Cardiac septum (tissue), 1 donor: ENCODE measurements around the gene DPM1. TPM values are rescaled to one million over a fixed set of nuclear protein-coding genes. Genes with fewer than 3 reads are reported as not detected.

Source experiments
- DNase-seq: peaks from one replicate; pipeline ENCODE4 v3.0.0-alpha.2; 2020; ENCODE audit warnings: low spot score
- intact Hi-C: fragments of 100-400 bp; cut with DNase I; formaldehyde crosslinking; loops from one replicate; pipeline ENCODE4 v1.14.0; 2022
- total RNA-seq: library from RNA; stranded (reverse); fragmentation: NEBNext Ultra II Directional; extraction: Animal tissue kit (Norgen Biotek cat#: 25700); gene quantifications from one replicate; pipeline ENCODE4 v1.2.1, GENCODE V29; 2021
- donor health status: DM: no; HTN: no; CAD: no.

Gene DPM1
- total RNA-seq, 1 donor from 2014 or later: 48.6 TPM

GRCh38 chr20:50932691-50933280 is 25.5 kb downstream of the DPM1 start:
- intact Hi-C loops: loop anchor here (5.0 kb wide), 1 partner anchor 115 kb away; no protein-coding TSS in a partner anchor
- no peak for DNase-seq

- intact Hi-C loops: loop anchor here (5.0 kb wide), 1 partner anchor 115 kb away; no protein-coding TSS in a partner anchor
- DNase-seq: no peak
Observed at GRCh38 chr20:50932016-50932485, 26.3 kb downstream of the DPM1 start.

- intact Hi-C loops: loop anchor here (1.0 to 5.0 kb wide), 2 partner anchors 27 to 114 kb away; partner anchors contain the start of genes DPM1 and MOCS3
- DNase-seq: peak; percentile 95
Observed at GRCh38 chr20:50931306-50932015, 26.9 kb downstream of the DPM1 start, which contains the start of gene ADNP. TSS of gene ADNP (minus strand) at chr20:50931437. CDS start at chr20:50903996, 27,441 bp downstream.

DNA sequence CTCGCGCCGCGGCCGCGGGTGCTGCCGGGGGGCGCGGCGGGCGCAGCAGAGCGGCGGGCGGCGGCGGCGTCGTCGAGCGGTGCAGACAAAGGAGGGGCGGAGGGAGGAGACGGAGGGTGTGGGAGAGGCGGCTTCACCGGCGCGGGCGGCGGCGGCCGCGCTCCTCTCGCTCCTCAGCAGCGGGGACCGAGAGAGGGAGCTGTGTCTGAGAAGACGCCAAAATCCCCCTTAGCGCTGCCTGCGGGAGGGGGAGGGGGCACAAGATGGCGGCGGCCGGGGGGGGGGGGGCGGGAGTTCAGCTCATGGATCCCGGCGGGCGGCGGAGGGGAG is 27.4 kb downstream of the DPM1 start:
- intact Hi-C loops: loop anchor here (1.0 to 5.0 kb wide), 2 partner anchors 27 to 114 kb away; partner anchors contain the start of genes DPM1 and MOCS3
- DNase-seq: no peak

DNA sequence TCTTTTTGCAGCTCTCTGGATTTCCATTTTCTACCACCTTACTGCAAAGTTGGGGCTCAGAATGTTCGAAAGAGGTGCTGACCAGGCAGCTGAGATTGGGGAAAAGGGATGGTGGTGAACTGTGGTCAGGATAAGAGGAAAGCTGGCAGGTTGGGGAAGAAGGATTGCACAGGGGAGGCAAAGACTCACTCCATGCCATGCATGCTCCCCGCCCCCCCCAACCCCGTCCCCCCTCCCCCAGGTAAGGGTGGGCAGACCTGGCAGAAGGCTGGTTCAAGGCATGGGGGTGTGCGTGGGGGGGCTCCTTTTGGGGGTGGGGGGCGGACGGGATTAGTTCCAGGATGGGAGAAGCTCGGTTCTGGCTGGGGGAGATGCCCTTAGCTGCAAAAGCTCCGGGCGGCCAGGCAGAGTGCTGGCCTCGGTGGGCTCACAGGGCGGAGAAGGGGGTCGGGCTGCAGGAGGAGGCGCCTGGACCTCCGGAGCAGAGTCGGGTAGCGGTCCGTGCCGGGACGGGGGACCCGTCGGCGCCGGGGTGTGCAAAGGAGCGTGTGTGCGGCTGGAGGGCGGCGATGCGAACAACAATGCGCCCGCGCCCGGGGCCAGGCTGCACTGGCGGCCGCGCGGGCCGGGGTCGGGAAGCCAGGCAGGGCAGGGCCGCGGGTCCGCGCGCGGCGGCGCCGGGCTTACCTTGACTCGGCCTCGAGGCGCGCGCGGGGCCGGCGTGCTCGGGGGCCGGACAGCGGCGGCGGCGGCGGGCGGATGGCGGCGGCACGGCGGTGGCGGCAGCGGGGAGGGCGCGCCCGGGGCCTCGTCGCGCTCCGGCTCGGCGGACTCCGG is 28.0 kb downstream of the DPM1 start:
- intact Hi-C loops: loop anchor here (5.0 kb wide), 1 partner anchor 113 kb away; no protein-coding TSS in a partner anchor
- DNase-seq: no peak

DNA sequence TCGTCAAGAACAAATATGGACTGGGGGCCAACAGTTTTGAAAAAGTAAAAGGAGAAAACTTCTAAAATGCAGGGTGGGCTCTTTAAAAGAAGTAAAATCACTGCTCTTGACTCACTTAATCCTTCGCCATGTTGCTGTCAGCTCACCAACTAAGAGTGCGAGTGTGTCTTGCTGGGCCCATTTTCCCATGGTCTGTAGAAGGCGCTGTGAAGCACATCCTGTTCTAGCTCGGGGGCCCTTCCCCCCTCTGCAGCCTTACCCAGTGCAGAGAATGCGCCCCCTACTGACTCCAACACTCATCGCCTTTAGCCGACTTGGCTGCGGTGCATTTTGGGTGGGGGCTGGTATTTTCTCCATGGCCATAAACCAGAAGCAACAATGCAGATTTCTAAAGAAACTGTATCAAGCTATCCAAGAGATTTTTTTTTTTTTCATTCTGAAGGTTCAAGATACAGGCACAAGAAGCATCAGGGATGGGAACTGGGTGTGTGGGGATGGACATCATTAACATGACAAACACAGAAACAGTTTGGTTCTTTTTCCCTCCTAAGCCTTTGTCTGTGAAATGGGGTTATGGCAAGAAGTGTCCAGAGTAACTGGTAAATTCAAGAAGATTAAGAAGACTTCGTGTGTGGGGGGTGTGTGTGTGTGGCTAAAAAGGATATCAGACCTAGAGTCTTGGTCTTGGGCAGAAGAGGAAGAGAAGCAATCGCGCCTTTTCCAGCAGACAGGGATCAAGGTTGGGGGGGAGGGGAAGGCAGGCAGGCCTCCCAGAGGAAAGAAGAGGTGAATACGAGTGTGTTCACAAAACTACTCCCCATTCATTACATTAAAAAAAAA is 28.8 kb downstream of the DPM1 start:
- DNase-seq: peak; percentile 92
- intact Hi-C loops: loop anchor here (1.0 to 5.0 kb wide), 2 partner anchors 112 to 134 kb away; partner anchors contain the start of gene BCAS4

- DNase-seq: no peak
Observed at GRCh38 chr20:50928469-50928868, 29.9 kb downstream of the DPM1 start.

GRCh38 chr20:50926530-50926929 is 31.8 kb downstream of the DPM1 start:
- intact Hi-C loops: no loop called here
- no peak for DNase-seq

More at GRCh38 chr20:50928469-50928868, 29.9 kb downstream of the DPM1 start:
- intact Hi-C loops: no loop called here

DNA sequence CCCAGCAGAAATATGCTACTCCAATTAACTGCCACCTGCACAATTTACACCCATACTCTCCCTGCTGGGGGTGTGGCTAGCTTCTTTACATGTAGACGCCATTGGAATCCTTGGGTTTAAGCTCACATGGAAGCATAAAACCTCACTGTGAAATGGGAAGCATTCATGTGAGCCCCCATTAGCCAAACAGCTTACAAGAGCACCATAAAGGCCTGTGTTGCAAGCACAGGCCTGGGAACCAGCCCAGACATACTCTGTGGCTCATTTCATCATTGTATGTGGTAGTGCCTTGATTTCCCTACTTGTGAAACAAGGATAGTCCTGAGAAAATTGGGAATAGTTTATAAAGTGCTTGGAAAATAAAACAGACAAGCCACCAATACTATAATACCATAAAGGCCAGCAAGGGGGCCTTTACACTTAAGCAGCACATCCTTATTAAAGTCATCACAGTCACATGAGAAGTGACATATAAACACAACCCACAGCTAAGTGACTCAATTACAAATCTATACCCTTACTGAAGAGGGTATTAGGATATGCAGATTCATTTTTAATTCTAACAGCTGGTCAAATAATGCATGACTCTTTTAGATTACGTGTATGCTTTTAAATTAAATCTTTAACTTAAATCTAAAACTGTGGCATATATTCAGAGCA is 33.9 kb downstream of the DPM1 start:
- DNase-seq: no peak
- intact Hi-C loops: no loop called here

DNA sequence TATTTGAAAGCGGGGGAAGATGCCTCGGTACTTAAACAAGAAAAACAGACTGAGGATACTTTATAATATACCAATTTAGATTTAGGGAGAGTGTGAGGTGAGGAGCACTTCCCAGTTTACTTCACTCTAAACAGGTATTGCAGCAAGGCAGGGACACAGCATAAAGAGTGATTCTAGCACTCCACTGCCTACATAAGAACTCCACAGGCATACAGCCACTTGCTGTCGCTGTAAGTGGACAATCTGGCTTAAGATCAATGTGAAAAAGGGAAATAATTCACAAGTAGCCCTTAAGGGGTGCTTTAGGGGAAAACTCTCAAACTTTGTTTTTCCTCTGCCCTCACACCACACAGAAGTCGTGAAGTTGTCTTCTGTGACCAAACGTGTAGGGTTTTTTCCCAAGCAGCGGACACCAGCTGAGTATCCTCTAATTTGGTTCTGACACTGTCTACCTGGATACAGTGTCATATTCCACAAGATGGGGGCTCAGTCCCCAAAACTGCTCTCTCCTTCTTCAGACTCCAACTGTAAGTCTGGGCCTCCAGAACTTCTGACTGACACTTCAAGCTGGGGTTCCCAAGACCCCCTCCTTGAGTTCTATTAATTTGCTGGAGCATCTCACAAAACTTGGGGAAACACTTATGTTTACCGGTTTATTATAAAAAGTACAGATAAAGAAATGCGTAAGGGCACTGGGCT is 36.4 kb downstream of the DPM1 start:
- no peak for DNase-seq
- intact Hi-C loops: no loop called here

- DNase-seq: no peak
- intact Hi-C loops: no loop called here
Observed at GRCh38 chr20:50920997-50921396, 37.3 kb downstream of the DPM1 start.

DNA sequence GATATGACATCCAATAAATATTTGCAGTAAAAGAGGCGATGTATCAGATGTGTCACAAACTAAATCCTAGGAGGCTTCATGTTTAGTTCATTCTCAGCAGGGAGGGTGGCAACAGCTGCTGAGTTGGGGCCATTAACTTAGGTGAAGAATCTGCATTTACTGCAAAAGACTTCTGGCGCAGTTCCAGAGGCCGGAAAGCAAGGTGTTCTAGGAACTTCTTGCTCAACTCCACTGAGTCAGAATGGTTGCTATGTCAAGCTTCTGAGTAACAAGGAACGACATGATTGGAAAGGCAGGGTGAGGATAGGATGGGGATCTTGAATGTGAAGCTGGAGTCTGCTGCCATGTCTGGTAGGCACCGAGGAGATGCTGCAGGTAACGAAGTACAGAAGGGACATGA is 38.8 kb downstream of the DPM1 start:
- no peak for DNase-seq
- intact Hi-C loops: no loop called here

- no peak for DNase-seq
- intact Hi-C loops: no loop called here
Observed at GRCh38 chr20:50918403-50918802, 39.9 kb downstream of the DPM1 start.

DNA sequence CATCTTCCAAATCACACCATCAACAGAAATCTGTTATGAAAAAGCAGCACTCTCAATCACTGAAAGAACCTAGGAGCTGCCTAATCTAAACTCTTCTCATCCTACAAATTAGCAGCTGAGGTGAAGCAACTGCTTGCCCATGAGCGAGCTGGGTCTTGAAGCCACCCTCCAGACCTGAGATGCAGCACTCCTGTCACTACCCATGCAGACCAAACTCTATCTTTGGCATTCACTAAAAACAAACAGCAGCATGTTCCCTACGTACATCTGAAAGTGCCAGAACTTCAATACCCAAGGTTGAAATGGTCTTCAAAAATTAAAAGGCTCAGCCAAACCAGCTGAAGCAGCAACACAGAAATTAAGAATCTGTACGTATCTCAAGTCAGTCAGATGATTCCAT is 41.4 kb downstream of the DPM1 start:
- no peak for DNase-seq
- intact Hi-C loops: no loop called here

DNA sequence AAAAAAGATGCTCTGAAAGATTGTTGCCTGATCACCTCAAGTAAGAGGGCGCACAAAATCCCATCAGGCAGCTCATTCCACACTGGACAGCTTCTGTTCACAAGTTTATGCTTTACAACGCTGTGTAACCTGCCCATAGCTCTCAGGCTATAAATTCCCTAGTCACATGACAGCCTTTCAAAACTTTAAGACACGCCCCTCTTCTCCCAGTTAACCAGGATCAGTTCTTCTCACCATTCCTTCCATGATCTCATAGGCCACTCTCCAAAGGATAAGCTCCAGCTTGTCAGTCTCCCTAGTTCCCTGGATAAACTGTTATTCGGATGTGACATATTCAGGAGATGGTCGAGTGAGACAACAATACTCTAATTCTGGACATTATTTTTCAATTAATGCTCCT is 42.1 kb downstream of the DPM1 start:
- DNase-seq: no peak
- intact Hi-C loops: no loop called here

- intact Hi-C loops: no loop called here
Observed at GRCh38 chr20:50915424-50915823, 42.9 kb downstream of the DPM1 start.

GRCh38 chr20:50913690-50914375 is 44.5 kb downstream of the DPM1 start:
- intact Hi-C loops: no loop called here
- no peak for DNase-seq

More at GRCh38 chr20:50915424-50915823, 42.9 kb downstream of the DPM1 start:
- DNase-seq: no peak
